OCI-LY7 (cell line): ENCODE data around the gene MACROD2. TPM values are rescaled to one million over a fixed set of nuclear protein-coding genes. Genes with fewer than 3 reads are reported as not detected.

Experiments used
- BruUV-seq: library from RNA; stranded (reverse); fragments of 400-500 nt; replicated peaks from 2 replicates; lab custom pipeline; 2021; lab: Mats Ljungman, UMichigan
- CTCF ChIA-PET: fragments of 300-600 bp; sonication (Branson Sonifier 250); formaldehyde crosslinking; loops from one replicate; lab custom pipeline; 2022; ENCODE audit warnings: antibody characterized with exemption; ENCODE audit not compliant: unreplicated experiment; lab: Charles Lee
- POLR2A ChIA-PET: fragments of 300-600 bp; sonication (Branson Sonifier 250); formaldehyde crosslinking; loops from one replicate; lab custom pipeline; 2022; ENCODE audit warnings: antibody characterized with exemption; lab: Charles Lee
- DNase-seq: peaks from one replicate; pipeline ENCODE4 v3.0.0-alpha.2; 2015; ENCODE audit warnings: low spot score
- H2AFZ ChIP-seq: fragments of 200-600 bp; sonication (generic), shearing (Covaris generic); 2 replicates; pipeline ENCODE4 v1.6.1; 2014; ENCODE audit warnings: mild to moderate bottlenecking, antibody characterized with exemption, low read length, moderate library complexity
- H3K27ac ChIP-seq: fragments of 200-600 bp; sonication (generic); 2 replicates; pipeline ENCODE4 v1.5.1; 2014; ENCODE audit warnings: mixed run types, low read depth, mild to moderate bottlenecking, moderate library complexity, low read length, inconsistent platforms; ENCODE audit not compliant: poor library complexity, severe bottlenecking
- H3K36me3 ChIP-seq: fragments of 200-600 bp; sonication (generic); 2 replicates; pipeline ENCODE4 v1.6.1; 2014; ENCODE audit warnings: mild to moderate bottlenecking, antibody characterized with exemption, low read length, moderate library complexity, mixed read lengths; ENCODE audit not compliant: insufficient read depth
- H3K4me1 ChIP-seq: fragments of 200-600 bp; sonication (generic); 2 replicates; pipeline ENCODE4 v1.5.1; 2014; ENCODE audit warnings: mild to moderate bottlenecking, low read length; ENCODE audit not compliant: insufficient read depth, poor library complexity, severe bottlenecking
- H3K4me2 ChIP-seq: fragments of 200-600 bp; sonication (generic); 2 replicates; pipeline ENCODE4 v1.6.1; 2014; ENCODE audit warnings: mild to moderate bottlenecking, low read length
- H3K4me3 ChIP-seq: fragments of 200-600 bp; sonication (generic); 2 replicates; pipeline ENCODE4 v1.5.1; 2014; ENCODE audit warnings: mild to moderate bottlenecking, low read depth, low read length; ENCODE audit not compliant: poor library complexity, severe bottlenecking
- H3K79me2 ChIP-seq: fragments of 200-600 bp; sonication (generic); 2 replicates; pipeline ENCODE4 v1.6.1; 2016; ENCODE audit warnings: low read depth, mild to moderate bottlenecking, low read length, moderate library complexity, mixed read lengths; ENCODE audit not compliant: insufficient read depth
- H3K9me2 ChIP-seq: fragments of 200-600 bp; sonication (generic); 2 replicates; pipeline ENCODE4 v1.6.1; 2016; ENCODE audit warnings: mild to moderate bottlenecking, low read length, mixed read lengths; ENCODE audit not compliant: insufficient read depth
- H3K9me3 ChIP-seq: fragments of 200-600 bp; sonication (generic); 2 replicates; pipeline ENCODE4 v1.6.1; 2014; ENCODE audit warnings: mild to moderate bottlenecking, mixed run types, low read length, mixed read lengths
- H4K20me1 ChIP-seq: fragments of 200-600 bp; sonication (generic); 2 replicates; pipeline ENCODE4 v1.6.1; 2014; ENCODE audit warnings: mild to moderate bottlenecking, antibody characterized with exemption, low read length, moderate library complexity, mixed read lengths; ENCODE audit not compliant: insufficient read depth
- EZH2phosphoT487 ChIP-seq: fragments of 200-600 bp; sonication (generic); IDR thresholded peaks from 2 replicates; pipeline ENCODE4 v1.6.1; 2018; ENCODE audit warnings: low read depth, borderline replicate concordance, mild to moderate bottlenecking, mixed run types, antibody characterized with exemption, low read length, moderate library complexity, mixed read lengths
- intact Hi-C: fragments of 100-400 bp; cut with micrococcal nuclease; formaldehyde crosslinking; loops from one replicate; pipeline ENCODE4 v1.10.0; 2022; ENCODE audit not compliant: unreplicated experiment
- total RNA-seq, 2 experiments: library from RNA; depleted of rRNA in 1 of 2; stranded (reverse); fragments of >200 nt in 1 of 2; shearing (Covaris generic) in 1 of 2; gene quantifications; 2 replicates each; pipeline ENCODE4 v1.2.3, GENCODE V29; 2014 to 2022
- TF ChIP-seq, protein P1 (sequence below): fragments of 200-600 bp; sonication (generic); conservative IDR thresholded peaks from 2 replicates; pipeline ENCODE4 v1.5.1; 2014; ENCODE audit warnings: mild to moderate bottlenecking, antibody characterized with exemption, low read length, moderate library complexity, mixed read lengths

The MACROD2 gene
- total RNA-seq, 2 experiments from 2014 or later: 0.09 to 4.5 TPM

DNA sequence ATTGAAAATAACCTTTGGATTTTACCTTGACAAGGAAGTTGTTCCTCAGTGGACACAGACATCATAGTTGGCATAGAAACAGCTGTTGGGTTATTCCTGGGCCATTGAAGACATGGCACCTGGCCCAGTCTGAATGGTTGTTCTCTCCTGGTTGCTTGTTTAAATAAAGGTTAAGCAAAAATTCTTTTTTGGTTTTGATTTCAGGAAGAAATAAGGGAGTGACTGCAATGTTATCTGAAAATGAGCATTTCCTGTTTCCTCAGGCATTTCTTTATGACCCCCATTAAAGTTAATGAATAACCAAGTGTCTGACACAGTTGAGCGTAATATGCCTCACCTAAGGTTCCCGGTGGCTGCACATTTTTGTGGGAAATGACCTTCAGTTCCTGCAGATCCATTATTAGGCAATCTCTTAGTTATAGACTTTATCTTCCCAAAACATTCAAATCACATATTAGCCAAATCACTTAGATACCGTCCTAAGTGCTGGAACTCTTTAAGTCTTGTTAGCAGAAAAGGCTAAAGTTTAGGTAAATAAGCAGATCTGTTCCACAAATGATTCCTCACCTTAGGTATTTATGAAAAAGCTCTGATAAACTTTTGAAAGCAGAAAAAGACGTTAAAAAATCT lies 990.8 kb downstream of the MACROD2 start:
- POLR2A ChIA-PET: no interaction called here
- Histone ChIP-seq H3K27ac (no peak overlapping the region), H2AFZ (no peak overlapping the region), H3K9me3 (no peaks in the 10 kb centered on the region), H3K79me2 (no peaks in the 10 kb centered on the region), H3K4me1 (no peaks in the 10 kb centered on the region), H3K4me2 (no peak overlapping the region), H3K9me2 (no peaks in the 10 kb centered on the region), H3K4me3 (no peak overlapping the region), H4K20me1 (no peaks in the 10 kb centered on the region), H3K36me3 (no peaks in the 10 kb centered on the region)
- intact Hi-C loops: no loop called here
- TF ChIP-seq, protein P1, sequence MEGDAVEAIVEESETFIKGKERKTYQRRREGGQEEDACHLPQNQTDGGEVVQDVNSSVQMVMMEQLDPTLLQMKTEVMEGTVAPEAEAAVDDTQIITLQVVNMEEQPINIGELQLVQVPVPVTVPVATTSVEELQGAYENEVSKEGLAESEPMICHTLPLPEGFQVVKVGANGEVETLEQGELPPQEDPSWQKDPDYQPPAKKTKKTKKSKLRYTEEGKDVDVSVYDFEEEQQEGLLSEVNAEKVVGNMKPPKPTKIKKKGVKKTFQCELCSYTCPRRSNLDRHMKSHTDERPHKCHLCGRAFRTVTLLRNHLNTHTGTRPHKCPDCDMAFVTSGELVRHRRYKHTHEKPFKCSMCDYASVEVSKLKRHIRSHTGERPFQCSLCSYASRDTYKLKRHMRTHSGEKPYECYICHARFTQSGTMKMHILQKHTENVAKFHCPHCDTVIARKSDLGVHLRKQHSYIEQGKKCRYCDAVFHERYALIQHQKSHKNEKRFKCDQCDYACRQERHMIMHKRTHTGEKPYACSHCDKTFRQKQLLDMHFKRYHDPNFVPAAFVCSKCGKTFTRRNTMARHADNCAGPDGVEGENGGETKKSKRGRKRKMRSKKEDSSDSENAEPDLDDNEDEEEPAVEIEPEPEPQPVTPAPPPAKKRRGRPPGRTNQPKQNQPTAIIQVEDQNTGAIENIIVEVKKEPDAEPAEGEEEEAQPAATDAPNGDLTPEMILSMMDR: no peak
- no peak for TF ChIP-seq EZH2phosphoT487
- no TSS peak for BruUV-seq
- CTCF ChIA-PET: no interaction called here
- DNase-seq: no peak

DNA sequence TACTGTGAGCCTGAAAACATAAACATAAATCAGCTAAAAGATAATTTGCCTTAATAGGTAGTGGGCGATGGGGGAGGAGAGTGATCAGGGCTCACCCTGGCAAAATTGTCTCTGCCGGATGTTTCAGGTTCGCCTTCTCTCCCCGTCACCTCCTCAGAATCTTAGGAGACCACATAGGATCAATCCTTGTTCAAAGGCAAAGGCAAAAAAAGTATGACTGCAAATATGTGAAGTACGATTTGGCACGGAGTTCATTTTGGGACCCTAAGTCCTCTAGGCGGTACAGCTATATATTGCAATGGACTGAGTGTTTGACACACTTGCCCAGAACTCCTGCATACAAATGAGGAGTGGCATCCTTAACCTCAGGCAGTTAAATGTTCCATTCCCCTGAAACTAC lies 991.3 kb downstream of the MACROD2 start:
- no peak for DNase-seq
- TF ChIP-seq, protein P1: no peak
- no peak for TF ChIP-seq EZH2phosphoT487
- ChIA-PET POLR2A (no interaction called here), CTCF (no interaction called here)
- Histone ChIP-seq H3K9me3 (no peaks in the 10 kb centered on the region), H3K36me3 (no peaks in the 10 kb centered on the region), H3K27ac (no peak overlapping the region), H4K20me1 (no peaks in the 10 kb centered on the region), H3K9me2 (no peaks in the 10 kb centered on the region), H3K4me1 (no peaks in the 10 kb centered on the region), H2AFZ (no peak overlapping the region), H3K4me3 (no peak overlapping the region), H3K79me2 (no peaks in the 10 kb centered on the region), H3K4me2 (no peak overlapping the region)
- intact Hi-C loops: no loop called here
- no TSS peak for BruUV-seq

DNA sequence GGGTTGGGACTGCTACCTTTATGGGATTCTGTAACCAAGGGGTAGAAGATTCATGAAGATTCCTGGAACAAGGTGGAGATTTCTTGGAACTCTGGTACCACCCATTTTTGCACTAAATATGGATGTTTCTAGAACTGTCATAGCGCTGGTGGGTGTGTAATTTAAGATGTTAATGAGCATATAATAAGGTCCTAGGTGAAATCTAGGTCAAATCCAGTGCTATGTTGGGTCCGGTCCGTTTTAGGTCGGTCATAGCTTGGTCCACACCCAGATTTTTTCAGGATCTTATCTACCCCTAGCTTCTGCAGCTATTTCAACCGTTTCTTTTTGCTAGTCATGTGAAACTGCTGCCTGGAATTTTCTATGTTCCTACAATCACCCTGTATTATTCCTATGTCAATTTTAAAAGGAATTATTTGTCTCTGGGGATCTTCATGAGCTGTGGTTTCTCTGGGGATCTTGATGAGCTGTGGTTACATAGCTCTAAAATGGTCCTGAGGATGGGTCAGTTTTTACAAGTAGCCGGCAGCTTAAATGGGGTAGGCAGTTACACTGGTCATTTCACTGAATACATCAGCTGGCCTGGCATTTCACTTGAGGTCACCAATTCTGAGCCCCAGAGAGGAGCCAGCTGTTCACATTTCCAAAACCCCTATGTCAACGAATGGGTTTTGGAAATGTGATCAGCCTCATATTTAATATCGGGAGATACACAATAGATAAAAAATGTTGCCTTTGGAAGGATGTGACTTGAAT lies 994.4 kb downstream of the MACROD2 start:
- no peaks in the 10 kb centered on the region for H3K9me2 ChIP-seq
- POLR2A ChIA-PET: interaction anchor here (0.5 to 0.7 kb wide), 2 partner anchors 10 to 754 kb away, joined by 4 read pairs; no protein-coding TSS in a partner anchor
- no peak overlapping the region for H3K4me2 ChIP-seq
- no TSS peak for BruUV-seq
- intact Hi-C loops: no loop called here
- no peaks in the 10 kb centered on the region for H3K79me2 ChIP-seq
- TF ChIP-seq, protein P1: no peak
- no peak for TF ChIP-seq EZH2phosphoT487
- H3K9me3 ChIP-seq: no peaks in the 10 kb centered on the region
- H3K4me1 ChIP-seq: no peaks in the 10 kb centered on the region
- DNase-seq: no peak
- H3K27ac ChIP-seq: no peak overlapping the region
- no peak overlapping the region for H2AFZ ChIP-seq
- H3K36me3 ChIP-seq: no peaks in the 10 kb centered on the region
- no peaks in the 10 kb centered on the region for H4K20me1 ChIP-seq
- CTCF ChIA-PET: no interaction called here
- no peak overlapping the region for H3K4me3 ChIP-seq
